ENCODE results near the gene TMSB10.
A peak's percentile ranks its signal among the peaks of the same experiment; 100 is the strongest.
"Not testable (repeated sequence)": the region's sequence is repeated elsewhere in the genome, so short reads cannot be mapped to it uniquely, and the experiment has no call there.

TMSB10 gene

DNA sequence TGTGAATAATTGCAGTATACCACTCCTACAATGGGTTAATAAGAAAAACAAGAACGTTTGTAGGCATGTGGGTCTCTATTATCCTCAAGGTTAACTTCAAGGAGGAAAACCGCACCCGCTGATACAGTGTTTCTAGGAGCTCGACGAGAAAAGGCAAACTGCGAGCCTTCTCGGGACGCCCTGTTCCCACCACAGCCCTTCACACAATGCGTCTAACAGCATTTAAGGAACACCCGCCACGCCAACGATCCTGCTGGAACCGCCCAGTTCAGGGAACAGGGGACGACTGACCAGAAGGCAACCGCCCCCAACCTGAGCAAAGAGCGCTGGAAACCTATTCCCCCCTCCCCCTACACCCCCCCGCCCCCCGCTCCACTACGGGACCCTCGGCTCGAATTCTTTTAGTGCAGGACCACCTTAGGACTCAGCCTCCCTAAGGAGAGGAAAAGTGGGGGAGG lies 710 bp upstream of the TMSB10 start:
- no peak for DNase-seq

DNA sequence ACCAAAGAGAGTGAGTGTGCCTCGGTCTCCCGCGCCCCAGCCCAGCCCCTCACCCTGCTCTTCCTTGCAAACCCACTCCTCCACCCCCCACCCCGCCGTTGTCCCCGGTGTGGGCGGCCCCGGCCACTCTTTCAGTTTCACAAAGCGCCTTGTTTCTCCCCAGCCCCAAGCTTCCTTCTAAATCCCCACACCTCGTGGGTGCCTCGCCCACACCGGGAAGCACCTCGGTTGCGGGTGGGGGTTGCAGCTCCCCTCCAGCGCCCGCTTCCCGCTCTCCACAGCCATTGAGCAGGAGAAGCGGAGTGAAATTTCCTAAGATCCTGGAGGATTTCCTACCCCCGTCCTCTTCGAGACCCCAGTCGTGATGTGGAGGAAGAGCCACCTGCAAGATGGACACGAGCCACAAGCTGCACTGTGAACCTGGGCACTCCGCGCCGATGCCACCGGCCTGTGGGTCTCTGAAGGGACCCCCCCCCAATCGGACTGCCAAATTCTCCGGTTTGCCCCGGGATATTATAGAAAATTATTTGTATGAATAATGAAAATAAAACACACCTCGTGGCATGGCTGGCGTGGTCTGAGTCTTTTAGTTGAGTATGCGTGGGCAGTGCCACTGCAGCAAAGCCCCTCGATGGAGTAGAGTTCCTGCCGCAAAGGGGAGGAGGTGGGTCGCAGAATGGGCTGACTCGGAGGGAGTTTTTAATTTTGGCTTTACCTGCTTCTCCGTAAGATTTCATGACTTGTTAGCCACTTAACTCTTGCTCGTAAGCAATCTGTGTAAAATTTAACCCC lies 848 bp downstream of the TMSB10 start:
- DNase-seq, result no peak

GRCh38 chr2:84906900-84907714 lies 1.7 kb downstream of the TMSB10 start:
- DNase-seq, result no peak

- DNase-seq, result no peak
These were observed 3.7 kb downstream of the TMSB10 start for GRCh38 chr2:84908948-84909713.

DNA sequence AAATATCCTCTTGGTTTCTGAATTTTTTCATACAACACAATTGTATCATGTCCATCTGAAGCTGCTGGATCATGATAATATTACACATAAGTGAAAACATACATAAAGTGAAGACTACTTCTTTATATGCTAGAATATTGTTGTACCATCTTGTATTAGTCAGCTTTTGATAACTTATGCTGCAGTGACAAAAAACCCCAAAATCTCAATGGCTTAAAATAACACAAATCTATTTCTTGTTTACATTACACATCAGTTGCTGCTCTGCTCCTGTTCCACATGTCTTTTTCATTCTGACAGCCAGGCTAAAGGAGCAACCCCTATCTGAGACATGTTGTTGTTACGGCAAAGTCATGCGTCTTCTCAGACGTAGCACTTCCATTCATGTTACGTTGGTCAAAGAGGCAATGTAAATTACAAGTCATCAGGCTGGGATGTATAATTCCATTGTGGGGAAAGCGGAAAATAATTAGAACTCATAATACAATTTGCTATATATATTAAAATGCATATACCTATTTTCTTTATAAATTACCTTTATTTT lies 5.8 kb downstream of the TMSB10 start:
- DNase-seq, result no peak

DNA sequence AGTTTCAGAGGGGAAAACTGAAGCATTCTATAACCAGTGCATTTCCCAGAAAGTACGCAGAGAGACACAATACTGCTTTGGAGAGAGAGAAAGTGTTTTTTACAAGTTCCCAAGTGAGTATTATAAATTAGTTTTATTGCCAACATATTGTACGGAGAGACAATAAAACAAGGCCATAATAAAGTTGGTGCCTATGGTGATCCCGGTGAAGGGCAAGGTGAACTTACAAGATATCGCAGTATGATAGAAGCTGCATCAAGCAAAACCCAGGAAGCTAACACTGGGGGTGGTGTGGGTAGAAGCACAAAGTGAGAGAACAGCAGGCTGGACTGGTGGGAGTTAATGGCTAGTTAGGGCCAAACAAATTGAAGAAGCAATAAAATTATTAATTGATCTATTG lies 7.5 kb downstream of the TMSB10 start:
- DNase-seq, result no peak

DNA sequence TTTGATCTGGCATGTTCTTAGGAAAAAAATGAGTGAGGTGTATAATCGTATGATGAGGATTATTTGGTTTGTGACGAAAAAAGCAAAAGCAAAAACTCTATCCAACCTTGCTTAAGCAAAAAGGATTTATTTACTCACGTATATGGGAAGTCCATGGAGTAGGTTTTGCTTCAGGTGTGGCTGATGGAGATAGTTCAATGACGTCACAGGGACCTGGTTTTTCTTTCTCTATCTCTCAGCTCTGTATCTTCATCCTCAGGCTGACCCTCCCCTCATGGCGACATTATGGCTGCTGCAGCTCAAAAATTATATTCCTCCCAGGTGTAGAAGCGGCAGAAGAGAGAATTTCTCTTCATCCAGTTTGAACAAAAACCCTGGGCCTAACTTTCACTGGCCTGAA lies 8.9 kb downstream of the TMSB10 start:
- no peak for DNase-seq

DNA sequence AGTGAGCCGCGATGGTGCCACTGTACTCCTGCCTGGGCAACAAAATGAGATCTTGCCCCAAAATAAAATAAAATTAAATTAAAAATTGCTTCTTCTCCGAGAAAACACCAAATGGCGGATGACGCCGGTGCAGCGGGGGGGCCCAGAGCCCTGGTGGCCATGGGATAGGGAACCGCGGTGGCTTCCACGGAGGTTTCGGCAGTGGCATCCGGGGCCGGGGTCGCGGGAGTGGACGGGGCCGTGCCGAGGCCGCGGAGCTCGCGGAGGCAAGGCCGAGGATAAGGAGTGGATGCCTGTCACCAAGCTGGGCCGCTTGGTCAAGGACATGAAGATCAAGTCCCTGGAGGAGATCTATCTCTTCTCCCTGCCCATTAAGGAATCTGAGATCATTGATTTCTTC lies 10.2 kb downstream of the TMSB10 start:
- DNase-seq, result not testable (repeated sequence)

DNA sequence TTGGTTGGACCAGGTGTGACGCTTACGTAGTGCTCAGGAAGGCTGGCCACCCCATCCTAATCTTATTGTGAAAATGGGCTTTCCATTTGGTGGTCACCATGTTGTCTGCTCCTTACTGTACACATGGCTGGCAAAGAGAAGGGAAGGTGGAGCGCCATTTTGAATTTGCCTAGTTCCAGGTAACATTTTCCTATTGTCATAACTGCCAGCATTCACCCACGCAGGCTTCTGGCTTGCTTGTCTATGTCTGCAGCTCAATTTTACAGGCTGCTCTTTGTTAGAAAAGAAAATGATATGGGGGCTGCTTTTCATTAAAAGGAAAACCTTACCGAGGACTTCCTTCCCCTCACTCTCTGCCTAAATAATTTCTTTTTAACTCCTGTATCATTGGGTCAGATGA lies 12.4 kb downstream of the TMSB10 start:
- not testable (repeated sequence) for DNase-seq

GRCh38 chr2:84918430-84918829 lies 13.0 kb downstream of the TMSB10 start:
- DNase-seq, result no peak

GRCh38 chr2:84919885-84920580 lies 14.6 kb downstream of the TMSB10 start:
- DNase-seq, result no peak

GRCh38 chr2:84923009-84923408 lies 17.6 kb downstream of the TMSB10 start:
- no peak for DNase-seq

DNA sequence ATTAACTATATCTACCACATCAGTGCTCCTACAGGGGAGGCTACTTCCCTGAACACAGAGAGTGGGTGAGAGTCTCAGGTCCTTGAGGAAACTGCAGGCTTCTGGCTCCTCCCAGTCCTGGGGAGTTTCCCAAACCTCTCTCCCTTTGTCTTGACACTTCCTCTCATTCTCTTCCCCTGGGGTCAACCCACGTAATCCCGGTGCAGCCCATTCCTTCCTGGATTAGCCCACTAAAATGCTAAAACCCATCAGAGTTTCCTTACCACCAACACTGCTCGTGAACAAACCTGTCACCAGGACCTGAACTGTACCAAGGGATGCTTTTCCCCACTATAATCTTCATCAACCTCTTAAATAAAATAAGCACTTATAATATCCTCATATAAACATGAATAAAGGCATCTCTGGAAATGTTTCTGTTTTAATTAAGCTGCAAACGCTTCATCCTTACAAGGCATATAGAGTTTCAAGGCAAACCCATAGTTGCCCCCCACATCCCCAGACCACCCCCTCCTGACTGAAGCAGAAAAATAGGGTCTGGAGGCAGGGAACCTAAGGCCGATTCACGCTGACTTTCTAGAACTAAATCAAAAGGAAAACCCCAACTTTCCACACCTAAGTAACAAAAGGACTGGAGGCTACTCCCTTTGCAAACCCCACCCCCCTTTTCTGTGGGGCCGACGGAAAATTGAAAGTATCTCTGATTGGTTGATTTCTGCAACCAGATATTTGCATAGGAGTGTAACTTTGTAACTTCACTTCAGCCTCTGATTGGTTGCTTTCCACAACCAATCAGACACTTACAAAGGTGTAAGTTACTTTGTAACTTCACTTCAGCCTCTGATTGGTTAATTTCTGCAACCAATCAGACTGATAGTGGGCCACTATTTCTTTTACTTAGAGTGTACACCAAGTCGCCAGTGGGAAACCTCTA lies 19.0 kb downstream of the TMSB10 start:
- DNase-seq, result no peak

DNA sequence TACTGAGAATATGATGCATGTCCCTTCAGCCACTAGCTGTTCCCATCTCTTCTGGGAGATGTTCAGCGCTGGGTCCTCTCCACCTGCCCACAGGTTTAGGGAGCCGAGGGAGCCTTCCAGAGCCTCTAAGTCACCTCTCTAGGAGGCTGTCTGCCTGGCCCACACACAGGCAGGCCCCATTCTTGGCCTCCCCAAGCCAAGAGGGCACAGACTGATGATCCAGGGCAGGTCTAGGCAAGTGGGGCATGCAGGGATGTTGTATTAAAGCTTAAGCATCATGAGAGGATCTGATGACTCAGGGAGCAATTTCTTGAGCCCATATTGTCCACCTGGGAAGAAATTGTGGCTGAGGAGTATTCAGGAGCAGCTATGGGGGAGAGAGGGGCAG lies 19.9 kb downstream of the TMSB10 start:
- DNase-seq, result no peak

DNA sequence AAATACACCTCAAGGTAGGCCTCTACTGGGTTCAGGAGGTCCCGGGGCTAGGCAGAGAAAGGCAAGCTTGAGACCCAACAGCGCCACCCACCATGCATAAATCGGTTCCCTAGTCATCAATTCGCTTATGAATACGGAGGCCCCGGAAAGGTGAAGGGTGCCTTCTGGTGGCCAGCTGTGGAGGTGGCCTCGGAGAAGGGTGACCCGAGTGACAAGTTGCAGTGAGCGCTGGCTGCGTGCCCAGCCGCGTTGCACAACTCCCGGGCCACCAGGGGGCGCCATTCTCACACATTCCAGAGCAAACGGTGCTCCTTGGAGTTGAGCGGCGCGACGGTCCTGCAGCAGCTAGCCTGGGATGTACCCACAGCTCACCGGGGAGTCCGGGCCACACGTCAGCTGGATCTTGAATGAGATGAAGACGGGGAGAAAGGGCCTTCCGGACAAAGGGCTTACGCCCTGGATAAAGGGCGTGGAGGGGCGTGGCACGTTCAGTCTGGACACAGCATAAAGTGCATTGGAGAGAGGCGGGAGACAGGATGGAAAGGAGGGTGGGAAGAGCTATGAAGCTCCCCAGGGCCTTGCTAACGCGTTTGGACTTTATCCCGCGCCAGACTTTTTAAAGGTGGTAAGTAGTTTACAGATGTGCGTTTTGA lies 20.4 kb downstream of the TMSB10 start:
- DNase-seq, result peak; percentile 67

DNA sequence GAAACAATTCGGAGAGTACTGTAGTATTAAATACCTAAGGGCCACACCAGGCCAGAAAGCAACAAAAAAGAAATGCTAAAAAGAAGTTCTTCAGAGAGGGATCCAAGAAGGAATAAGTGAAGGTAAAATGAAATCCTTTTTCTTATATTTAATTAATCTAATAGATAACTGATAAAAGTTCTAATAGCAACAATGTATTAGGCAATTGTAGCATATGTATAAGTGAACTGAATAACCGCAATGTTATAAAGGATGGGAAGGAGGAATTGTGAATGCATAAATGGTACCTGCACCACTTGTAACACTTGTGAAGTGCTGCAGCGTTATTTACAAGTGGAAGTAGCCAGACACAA lies 21.8 kb downstream of the TMSB10 start:
- no peak for DNase-seq

- no peak for DNase-seq
These were observed 25.9 kb downstream of the TMSB10 start for GRCh38 chr2:84931384-84931821.

DNA sequence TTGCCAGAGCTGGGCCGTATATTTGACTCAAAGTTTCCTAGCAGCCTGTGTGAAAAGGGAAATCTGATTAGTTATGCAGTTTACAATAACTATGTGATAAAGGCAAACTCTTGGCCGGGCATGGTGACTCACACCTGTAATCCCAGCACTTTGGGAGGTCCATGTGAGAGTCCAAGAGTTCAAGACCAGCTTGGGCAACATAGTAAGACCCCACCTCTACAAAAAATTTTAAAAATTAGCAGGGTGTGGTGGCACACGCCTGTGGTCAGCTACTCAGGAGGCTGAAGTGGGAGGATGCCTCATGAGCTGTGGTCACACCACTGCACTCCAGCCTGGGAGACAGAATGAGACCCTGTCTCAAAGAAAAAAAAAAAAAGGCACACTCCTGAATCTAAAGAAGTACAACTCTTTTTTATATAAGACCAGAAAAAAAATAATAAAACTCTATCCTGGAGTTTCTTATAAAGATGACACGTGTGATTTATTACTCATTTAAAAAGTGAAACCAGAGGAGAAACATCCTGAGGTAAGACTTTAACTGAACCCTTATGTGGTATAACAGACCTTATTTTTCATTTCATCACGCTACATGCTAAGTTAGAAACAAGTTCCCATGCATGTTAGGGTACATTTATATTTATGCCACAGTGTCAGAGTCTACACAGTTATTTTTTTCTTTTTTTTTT lies 32.9 kb downstream of the TMSB10 start:
- DNase-seq, result no peak

DNA sequence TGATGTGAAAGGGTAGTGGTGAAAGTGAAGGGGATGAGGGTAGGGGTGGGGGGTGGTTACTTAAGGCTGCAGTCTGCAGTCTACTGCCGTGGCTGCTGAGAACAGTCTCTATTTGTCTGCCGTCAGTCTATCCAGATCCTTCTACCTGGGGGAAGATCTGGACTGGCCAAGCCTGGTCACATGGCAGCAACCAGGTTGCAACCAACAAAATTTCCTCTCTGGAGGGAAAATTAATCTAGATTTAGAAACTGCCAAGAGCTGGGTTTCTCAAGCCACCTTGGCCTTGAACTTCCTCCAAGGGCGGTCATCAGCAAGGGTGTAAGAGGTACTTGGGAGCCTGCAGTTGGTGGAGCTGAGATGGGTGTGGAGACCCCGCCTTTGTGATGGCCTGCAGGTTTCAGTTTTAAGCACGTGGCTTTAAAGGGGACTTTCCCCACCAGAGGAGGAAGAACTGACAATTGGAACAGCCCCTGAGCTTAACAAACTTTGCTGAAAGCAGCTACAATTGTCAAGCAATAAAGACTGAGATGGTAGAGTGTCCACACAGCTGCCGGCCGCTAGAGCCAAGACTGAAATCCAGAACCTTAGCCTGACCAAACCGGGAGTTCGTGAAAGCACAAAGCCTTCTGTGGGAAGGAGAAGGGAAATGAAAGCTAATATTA lies 34.1 kb downstream of the TMSB10 start:
- no peak for DNase-seq

- DNase-seq, result no peak
These were observed 34.6 kb downstream of the TMSB10 start for GRCh38 chr2:84940088-84940470.

All from GOT3 (cell line).